Mesenchymal stem cell (in vitro differentiated cells and primary cell): ENCODE results near the gene CFAP141. TPM values are rescaled to one million over a fixed set of nuclear protein-coding genes. Genes with fewer than 3 reads are reported as not detected.

ENCODE experiments used
- DNase-seq: peaks from one replicate; pipeline ENCODE4 v3.0.0-alpha.2; 2013
- H2AFZ ChIP-seq: one replicate; pipeline ENCODE4 v1.6.1; 2013; ENCODE audit warnings: low read depth, mild to moderate bottlenecking, control low read depth, inconsistent platforms, low read length, moderate library complexity
- H2AK5ac ChIP-seq: 2 replicates; pipeline ENCODE4 v1.6.1; 2013; ENCODE audit warnings: low read length, moderate library complexity, mild to moderate bottlenecking, inconsistent platforms; ENCODE audit not compliant: severe bottlenecking
- H2BK120ac ChIP-seq: one replicate; pipeline ENCODE4 v1.6.1; 2013; ENCODE audit warnings: low read depth, mild to moderate bottlenecking, inconsistent platforms, low read length, moderate library complexity
- H2BK12ac ChIP-seq, 2 experiments: one replicate each; pipeline ENCODE4 v1.6.1; 2013; ENCODE audit warnings: inconsistent platforms in 2 of 2, low read length in 2 of 2, mild to moderate bottlenecking in 2 of 2, moderate library complexity in 2 of 2, control low read depth in 1 of 2
- H2BK15ac ChIP-seq: one replicate; pipeline ENCODE4 v1.6.1; 2013; ENCODE audit warnings: mild to moderate bottlenecking, low read depth, inconsistent platforms; ENCODE audit not compliant: poor library complexity, severe bottlenecking
- H2BK5ac ChIP-seq: 2 replicates; pipeline ENCODE4 v1.6.1; 2013; ENCODE audit warnings: low read depth, mild to moderate bottlenecking, low read length, control low read depth, inconsistent platforms; ENCODE audit not compliant: poor library complexity, severe bottlenecking
- H3K14ac ChIP-seq, 2 experiments: one replicate each; pipeline ENCODE4 v1.6.1; 2013; ENCODE audit warnings: inconsistent platforms in 2 of 2, low read length in 2 of 2, control low read depth in 1 of 2, mild to moderate bottlenecking in 1 of 2, moderate library complexity in 1 of 2
- H3K18ac ChIP-seq, 2 experiments: one replicate each; pipeline ENCODE4 v1.6.1; 2013; ENCODE audit warnings: inconsistent platforms in 2 of 2, low read length in 2 of 2, control low read depth in 1 of 2, low read depth in 1 of 2, mild to moderate bottlenecking in 1 of 2
- H3K23ac ChIP-seq, 2 experiments: one replicate each; pipeline ENCODE4 v1.6.1; 2013; ENCODE audit warnings: inconsistent platforms in 2 of 2, low read length in 2 of 2, mild to moderate bottlenecking in 2 of 2, moderate library complexity in 2 of 2, control low read depth in 1 of 2
- H3K27ac ChIP-seq: 2 replicates; pipeline ENCODE4 v1.5.1; 2013; ENCODE audit warnings: mild to moderate bottlenecking, moderate library complexity, low read length, control low read depth, inconsistent platforms; ENCODE audit not compliant: poor library complexity, severe bottlenecking
- H3K27me3 ChIP-seq, 2 experiments: 2 replicates each; pipeline versions ENCODE4 v1.6.1 to v1.7.0; 2013; ENCODE audit warnings: low read length in 2 of 2, mild to moderate bottlenecking in 2 of 2, moderate library complexity in 2 of 2, control low read depth in 1 of 2, inconsistent platforms in 1 of 2; ENCODE audit not compliant: control insufficient read depth in 1 of 2, insufficient read depth in 1 of 2
- H3K36me3 ChIP-seq, 2 experiments: 2 replicates each; pipeline versions ENCODE4 v1.6.1 to v1.7.0; 2013; ENCODE audit warnings: low read length in 2 of 2, control low read depth in 1 of 2, inconsistent platforms in 1 of 2, low read depth in 1 of 2, mild to moderate bottlenecking in 1 of 2; ENCODE audit not compliant: insufficient read depth in 2 of 2, control insufficient read depth in 1 of 2
- H3K4ac ChIP-seq, 2 experiments: one replicate each; pipeline ENCODE4 v1.6.1; 2013; ENCODE audit warnings: inconsistent platforms in 2 of 2, low read length in 2 of 2, mild to moderate bottlenecking in 2 of 2, moderate library complexity in 2 of 2, control low read depth in 1 of 2, low read depth in 1 of 2
- H3K4me1 ChIP-seq: 2 replicates; pipeline ENCODE4 v1.6.1; 2013; ENCODE audit warnings: low read depth, low read length, control low read depth; ENCODE audit not compliant: control insufficient read depth, insufficient read depth
- H3K4me2 ChIP-seq: 2 replicates; pipeline ENCODE4 v1.6.1; 2013; ENCODE audit warnings: low read length, mild to moderate bottlenecking, inconsistent platforms; ENCODE audit not compliant: poor library complexity, severe bottlenecking
- H3K4me3 ChIP-seq, 2 experiments: 2 replicates each; pipeline versions ENCODE4 v1.5.1 to v1.7.0; 2013; ENCODE audit warnings: low read length in 2 of 2, mild to moderate bottlenecking in 2 of 2, control low read depth in 1 of 2, low read depth in 1 of 2; ENCODE audit not compliant: insufficient read depth in 1 of 2
- H3K79me1 ChIP-seq: replicated peaks from 2 replicates; pipeline ENCODE4 v1.6.1; 2013; ENCODE audit warnings: mild to moderate bottlenecking, control low read depth, low read length, inconsistent platforms; ENCODE audit not compliant: poor library complexity, severe bottlenecking
- H3K9ac ChIP-seq: 2 replicates; pipeline ENCODE4 v1.7.0; 2013; ENCODE audit warnings: mild to moderate bottlenecking, low read length, moderate library complexity
- H3K9me3 ChIP-seq: 2 replicates; pipeline ENCODE4 v1.7.0; 2013; ENCODE audit warnings: mild to moderate bottlenecking, low read length; ENCODE audit not compliant: control insufficient read depth
- H4K8ac ChIP-seq: one replicate; pipeline ENCODE4 v1.6.1; 2013; ENCODE audit warnings: inconsistent platforms, mild to moderate bottlenecking, low read length, moderate library complexity
- H4K91ac ChIP-seq: one replicate; pipeline ENCODE4 v1.6.1; 2013; ENCODE audit warnings: mild to moderate bottlenecking, low read length, inconsistent platforms
- WGBS: methylation state at CpG from one replicate; pipeline ENCODE4 v1.1.7; 2013; ENCODE audit warnings: mixed read lengths; 5-methylcytosine and 5-hydroxymethylcytosine counted together
- polyA plus RNA-seq, 2 experiments: library from polyadenylated mRNA; stranded (reverse); fragments of 200-250 nt; gene quantifications; one replicate each; pipeline ENCODE4 v1.2.3, GENCODE V29; 2013

The CFAP141 gene
- polyA plus RNA-seq (2013, experiment 1 of 2), result not detected
- polyA plus RNA-seq (2013, experiment 2 of 2), result not detected

GRCh38 chr1:154206196-154206595 is at the start of gene CFAP141:
CFAP141 (minus strand) TSS chr1:154206333; CDS start chr1:154206307, 26 bp downstream.
- H3K4me3 ChIP-seq, result no peak within 1 kb of the TSS
- H3K9ac ChIP-seq, result peak within 1 kb of the TSS; percentile 25
- H3K18ac ChIP-seq, result no peak within 1 kb of the TSS
- no peak within 1 kb of the TSS for H2BK5ac ChIP-seq
- no peak within 1 kb of the TSS for H3K4me2 ChIP-seq
- H3K14ac ChIP-seq, result no peak within 1 kb of the TSS
- no peak within 1 kb of the TSS for H4K91ac ChIP-seq
- H3K4ac ChIP-seq, result no peak within 1 kb of the TSS
- H2BK120ac ChIP-seq, result no peak within 1 kb of the TSS
- no peak within 1 kb of the TSS for H2AFZ ChIP-seq
- no peak within 1 kb of the TSS for H2AK5ac ChIP-seq
- no peak within 1 kb of the TSS for H3K23ac ChIP-seq
- no peak within 1 kb of the TSS for H2BK15ac ChIP-seq
- peaks cover 15% of the 10 kb centered on the region for H3K79me1 ChIP-seq
- no peaks in the 10 kb centered on the region for H3K4me1 ChIP-seq
- H3K27ac ChIP-seq, result no peak within 1 kb of the TSS
- no peak within 1 kb of the TSS for H4K8ac ChIP-seq
- no peak within 1 kb of the TSS for H2BK12ac ChIP-seq
- DNase-seq, result peak; percentile 56
- H3K36me3 ChIP-seq, result peaks cover 43 to 57% of the 10 kb centered on the region in 2 experiments
- no peaks in the 10 kb centered on the region for H3K9me3 ChIP-seq
- 100% methylated on average over 1 of the region's 1 CpG for WGBS
- no peaks in the 10 kb centered on the region for H3K27me3 ChIP-seq

DNA sequence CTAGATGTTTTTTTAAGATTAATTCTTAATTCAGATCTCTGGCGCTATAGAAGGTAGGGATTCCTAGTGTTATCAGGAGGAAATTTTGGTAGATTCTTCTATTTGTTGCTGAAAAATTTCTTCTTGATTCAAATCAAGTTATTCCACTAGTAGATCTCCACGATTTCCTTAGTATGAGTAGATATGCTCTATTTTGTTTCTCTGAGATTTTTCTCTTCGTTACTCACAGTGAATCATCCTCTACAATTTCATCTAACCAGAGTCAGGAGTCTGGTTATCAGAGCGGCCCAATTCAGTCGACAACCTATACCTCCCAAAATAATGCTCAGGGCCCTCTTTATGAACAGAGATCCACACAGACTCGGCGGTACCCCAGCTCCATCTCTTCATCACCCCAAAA is 47.5 kb upstream of the CFAP141 start:
- Histone ChIP-seq H3K79me1 (peaks cover 32% of the 10 kb centered on the region), H3K4me3 (no peak overlapping the region), H4K91ac (no peak overlapping the region), H3K9me3 (no peaks in the 10 kb centered on the region), H2AK5ac (no peak overlapping the region), H3K9ac (no peak overlapping the region), H3K4me2 (no peak overlapping the region), H2BK120ac (no peak overlapping the region), H3K4ac (no peak overlapping the region), H3K27ac (no peak overlapping the region), H2AFZ (no peak overlapping the region), H3K14ac (no peak overlapping the region), H2BK15ac (no peak overlapping the region), H2BK12ac (no peak overlapping the region), H2BK5ac (no peak overlapping the region), H3K27me3 (no peaks in the 10 kb centered on the region), H3K36me3 (peaks cover 67 to 99% of the 10 kb centered on the region in 2 experiments), H4K8ac (no peak overlapping the region), H3K18ac (no peak overlapping the region), H3K4me1 (no peaks in the 10 kb centered on the region), H3K23ac (no peak overlapping the region)
- WGBS, result 98% methylated on average over 4 of the region's 7 CpGs
- DNase-seq, result no peak

DNA sequence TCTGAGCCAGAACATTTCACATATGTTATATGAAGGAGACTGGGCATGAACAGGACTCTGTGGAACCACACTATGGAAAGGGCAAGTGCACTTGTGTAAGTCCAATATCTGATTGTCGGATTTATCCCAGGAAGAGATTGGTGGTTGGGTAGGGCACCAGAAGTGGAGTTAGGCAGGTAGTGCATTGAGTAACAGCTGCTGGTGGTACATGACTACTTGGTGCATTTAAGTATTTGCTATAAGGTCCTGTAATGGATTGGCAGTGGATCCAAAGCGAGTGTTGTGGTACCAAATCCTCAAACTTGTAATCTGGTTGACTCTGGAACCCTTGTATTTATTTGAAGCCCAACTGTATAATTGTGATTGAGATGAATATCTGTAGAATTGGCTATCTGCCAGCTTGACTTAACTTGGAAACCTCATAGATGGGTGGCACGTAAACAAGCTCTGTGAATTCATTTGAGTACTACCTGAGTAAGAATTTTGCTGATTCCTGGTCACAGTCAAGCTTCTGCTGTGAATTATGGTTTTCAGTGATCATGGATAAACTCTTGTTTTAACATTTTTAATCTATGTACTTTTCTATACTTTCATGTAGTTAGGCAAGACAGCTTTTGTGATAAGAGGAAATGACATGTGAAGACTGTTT is 35.7 kb upstream of the CFAP141 start:
- Histone ChIP-seq H3K18ac (no peak overlapping the region), H3K23ac (no peak overlapping the region), H2BK120ac (no peak overlapping the region), H3K14ac (no peak overlapping the region), H4K8ac (no peak overlapping the region), H3K79me1 (peaks cover 18% of the 10 kb centered on the region), H3K9me3 (no peaks in the 10 kb centered on the region), H3K4me2 (no peak overlapping the region), H3K27me3 (no peaks in the 10 kb centered on the region), H2AK5ac (no peak overlapping the region), H3K4ac (no peak overlapping the region), H2BK5ac (no peak overlapping the region), H2AFZ (no peak overlapping the region), H3K27ac (no peak overlapping the region), H2BK12ac (no peak overlapping the region), H3K4me1 (no peaks in the 10 kb centered on the region), H3K9ac (peak overlapping the region; percentile 7), H4K91ac (no peak overlapping the region), H3K36me3 (peaks cover 30 to 95% of the 10 kb centered on the region in 2 experiments), H3K4me3 (no peak overlapping the region), H2BK15ac (no peak overlapping the region)
- WGBS, result 95% methylated on average over 3 of the region's 3 CpGs
- DNase-seq, result no peak

GRCh38 chr1:154240294-154240833 is 34.2 kb upstream of the CFAP141 start:
- no peak overlapping the region for H4K91ac ChIP-seq
- H3K4ac ChIP-seq, result no peak overlapping the region
- H3K27me3 ChIP-seq, result no peaks in the 10 kb centered on the region
- H3K79me1 ChIP-seq, result peaks cover 21% of the 10 kb centered on the region
- H2BK12ac ChIP-seq, result no peak overlapping the region
- H2AK5ac ChIP-seq, result no peak overlapping the region
- H2BK5ac ChIP-seq, result no peak overlapping the region
- H4K8ac ChIP-seq, result no peak overlapping the region
- H2AFZ ChIP-seq, result no peak overlapping the region
- no peak overlapping the region for H3K18ac ChIP-seq
- no peak overlapping the region for H3K4me3 ChIP-seq
- H3K23ac ChIP-seq, result no peak overlapping the region
- WGBS, result 100% methylated on average over 2 of the region's 3 CpGs
- no peak overlapping the region for H3K27ac ChIP-seq
- DNase-seq, result no peak
- H3K9ac ChIP-seq, result no peak overlapping the region
- no peak overlapping the region for H3K4me2 ChIP-seq
- no peak overlapping the region for H2BK15ac ChIP-seq
- peaks cover 33 to 96% of the 10 kb centered on the region in 2 experiments for H3K36me3 ChIP-seq
- H3K4me1 ChIP-seq, result no peaks in the 10 kb centered on the region
- H3K14ac ChIP-seq, result no peak overlapping the region
- no peak overlapping the region for H2BK120ac ChIP-seq
- H3K9me3 ChIP-seq, result no peaks in the 10 kb centered on the region
